HG03097 (cell line): ENCODE results near the gene ATF7IP.
A peak's percentile ranks its signal among the peaks of the same experiment; 100 is the strongest.
"Not testable (repeated sequence)": the region's sequence is repeated elsewhere in the genome, so short reads cannot be mapped to it uniquely, and the experiment has no call there.

Source experiments
- ATAC-seq: cut with Tn5 transposase; IDR thresholded peaks from one replicate; pipeline ENCODE4 v1.9.1; 2021; ENCODE audit not compliant: unreplicated experiment, low FRiP score

The ATF7IP gene, protein sequence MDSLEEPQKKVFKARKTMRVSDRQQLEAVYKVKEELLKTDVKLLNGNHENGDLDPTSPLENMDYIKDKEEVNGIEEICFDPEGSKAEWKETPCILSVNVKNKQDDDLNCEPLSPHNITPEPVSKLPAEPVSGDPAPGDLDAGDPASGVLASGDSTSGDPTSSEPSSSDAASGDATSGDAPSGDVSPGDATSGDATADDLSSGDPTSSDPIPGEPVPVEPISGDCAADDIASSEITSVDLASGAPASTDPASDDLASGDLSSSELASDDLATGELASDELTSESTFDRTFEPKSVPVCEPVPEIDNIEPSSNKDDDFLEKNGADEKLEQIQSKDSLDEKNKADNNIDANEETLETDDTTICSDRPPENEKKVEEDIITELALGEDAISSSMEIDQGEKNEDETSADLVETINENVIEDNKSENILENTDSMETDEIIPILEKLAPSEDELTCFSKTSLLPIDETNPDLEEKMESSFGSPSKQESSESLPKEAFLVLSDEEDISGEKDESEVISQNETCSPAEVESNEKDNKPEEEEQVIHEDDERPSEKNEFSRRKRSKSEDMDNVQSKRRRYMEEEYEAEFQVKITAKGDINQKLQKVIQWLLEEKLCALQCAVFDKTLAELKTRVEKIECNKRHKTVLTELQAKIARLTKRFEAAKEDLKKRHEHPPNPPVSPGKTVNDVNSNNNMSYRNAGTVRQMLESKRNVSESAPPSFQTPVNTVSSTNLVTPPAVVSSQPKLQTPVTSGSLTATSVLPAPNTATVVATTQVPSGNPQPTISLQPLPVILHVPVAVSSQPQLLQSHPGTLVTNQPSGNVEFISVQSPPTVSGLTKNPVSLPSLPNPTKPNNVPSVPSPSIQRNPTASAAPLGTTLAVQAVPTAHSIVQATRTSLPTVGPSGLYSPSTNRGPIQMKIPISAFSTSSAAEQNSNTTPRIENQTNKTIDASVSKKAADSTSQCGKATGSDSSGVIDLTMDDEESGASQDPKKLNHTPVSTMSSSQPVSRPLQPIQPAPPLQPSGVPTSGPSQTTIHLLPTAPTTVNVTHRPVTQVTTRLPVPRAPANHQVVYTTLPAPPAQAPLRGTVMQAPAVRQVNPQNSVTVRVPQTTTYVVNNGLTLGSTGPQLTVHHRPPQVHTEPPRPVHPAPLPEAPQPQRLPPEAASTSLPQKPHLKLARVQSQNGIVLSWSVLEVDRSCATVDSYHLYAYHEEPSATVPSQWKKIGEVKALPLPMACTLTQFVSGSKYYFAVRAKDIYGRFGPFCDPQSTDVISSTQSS

DNA sequence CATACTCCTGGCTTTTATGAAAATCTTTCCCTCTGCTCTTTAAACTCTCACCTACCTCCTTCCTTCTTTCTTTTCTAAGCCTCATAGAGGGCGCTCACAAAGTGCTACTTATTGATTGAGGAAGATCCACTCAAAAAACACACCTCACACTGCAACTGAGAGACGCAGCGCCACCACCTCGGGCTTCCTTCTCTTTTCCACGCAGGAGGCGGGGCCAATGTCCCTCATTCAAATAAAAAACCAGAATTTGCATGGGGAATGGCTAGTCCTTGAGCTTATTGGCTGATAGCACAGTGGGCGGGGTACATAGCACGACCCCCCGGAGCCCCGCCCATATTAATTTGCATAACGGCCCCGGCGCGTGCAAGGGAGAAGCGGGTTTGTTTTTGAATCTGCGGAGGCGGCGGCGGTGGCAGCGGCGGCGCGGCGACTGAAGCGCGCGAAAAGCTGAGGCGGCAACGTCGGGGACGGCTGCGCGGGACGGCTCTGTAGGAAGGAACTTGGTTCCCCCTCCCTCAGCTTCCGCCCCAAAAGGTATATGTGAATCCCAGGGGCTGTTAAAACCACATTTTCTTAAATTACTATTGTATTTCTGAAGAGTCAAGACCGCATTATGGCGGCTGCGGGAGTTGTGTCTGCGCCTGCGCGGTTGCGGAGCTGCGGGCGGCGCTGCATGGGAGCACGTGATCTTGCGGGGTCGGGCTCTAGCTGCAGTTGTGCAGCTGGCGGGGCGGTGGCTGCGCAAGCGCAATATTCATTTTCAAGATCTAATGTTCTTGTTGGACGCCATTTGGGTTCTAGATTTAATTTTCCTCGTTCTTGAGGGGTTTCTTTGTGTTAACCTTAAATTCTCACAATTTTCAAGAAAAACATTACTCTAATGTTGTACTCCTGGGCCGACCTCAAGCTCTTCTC, at the start of gene ATF7IP:
Gene ATF7IP (plus strand): TSS at position 389 of the 915 bp plus-strand sequence. CDS start 58,234 bp downstream, outside the sequence.
- ATAC-seq, result peak; percentile 70

DNA sequence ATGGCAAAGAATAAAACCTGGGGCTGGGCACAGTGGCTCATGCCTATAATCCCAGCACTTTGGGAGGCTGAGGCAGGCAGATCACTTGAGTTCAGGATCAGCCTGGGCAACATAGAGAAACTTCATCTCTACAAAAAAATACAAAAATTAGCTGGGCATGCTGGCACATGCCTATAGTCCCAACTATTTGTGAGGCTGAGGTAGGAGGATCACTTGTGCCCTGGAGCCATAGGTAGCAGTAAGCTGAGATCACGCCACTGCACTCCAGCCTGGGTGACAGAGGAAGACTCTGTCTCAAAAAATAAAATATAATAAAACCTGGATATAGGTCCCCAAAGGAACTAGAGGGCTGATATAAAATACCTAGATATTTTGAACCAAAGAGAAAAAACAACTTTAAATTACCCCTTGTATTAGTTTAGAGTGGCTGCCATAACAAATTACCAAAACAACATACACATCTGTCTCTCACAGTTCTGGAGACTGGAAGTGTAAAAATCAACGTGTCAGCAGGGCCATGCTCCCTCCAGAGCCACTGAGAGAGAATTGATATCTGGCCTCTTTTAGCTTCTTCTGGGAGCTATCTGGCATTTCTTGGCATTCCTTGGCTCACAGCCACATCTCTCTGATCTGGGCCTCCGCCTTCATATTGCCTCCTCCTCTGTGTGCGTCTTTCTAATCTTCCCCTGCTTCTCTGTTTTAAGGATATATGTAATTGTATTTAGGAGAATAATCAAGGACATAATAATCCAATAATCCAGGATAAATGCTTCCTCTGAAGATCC, 47.9 kb upstream of the ATF7IP start:
- ATAC-seq, result no peak

DNA sequence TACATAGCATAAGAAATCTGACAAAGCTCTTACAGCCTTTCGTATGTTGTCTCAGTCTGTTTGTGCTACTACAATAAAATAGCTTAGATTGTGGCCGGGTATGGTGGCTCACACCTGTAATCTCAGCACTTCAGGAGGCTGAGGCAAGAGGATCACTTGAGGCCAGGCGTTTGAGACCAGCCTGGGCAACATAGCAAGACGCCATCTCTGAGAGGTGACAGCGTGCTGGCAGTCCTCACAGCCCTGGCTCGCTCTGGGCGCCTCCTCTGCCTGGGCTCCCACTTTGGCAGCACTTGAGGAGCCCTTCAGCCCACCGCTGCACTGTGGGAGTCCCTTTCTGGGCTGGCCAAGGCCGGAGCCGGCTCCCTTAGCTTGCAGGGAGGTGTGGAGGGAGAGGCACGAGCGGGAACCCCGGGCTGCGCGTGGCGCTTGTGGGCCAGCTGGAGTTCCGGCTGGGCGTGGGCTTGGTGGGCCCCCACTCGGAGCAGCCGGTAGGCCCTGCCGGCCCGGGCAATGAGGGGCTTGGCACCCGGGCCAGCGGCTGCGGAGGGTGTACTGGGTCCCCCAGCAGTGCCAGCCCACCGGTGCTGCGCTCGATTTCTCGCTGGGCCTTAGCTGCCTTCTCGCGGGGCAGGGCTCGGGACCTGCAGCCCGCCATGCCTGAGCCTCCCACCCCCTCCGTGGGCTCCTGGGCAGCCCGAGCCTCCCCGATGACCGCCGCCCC, 45.6 kb upstream of the ATF7IP start:
- not testable (repeated sequence) for ATAC-seq

DNA sequence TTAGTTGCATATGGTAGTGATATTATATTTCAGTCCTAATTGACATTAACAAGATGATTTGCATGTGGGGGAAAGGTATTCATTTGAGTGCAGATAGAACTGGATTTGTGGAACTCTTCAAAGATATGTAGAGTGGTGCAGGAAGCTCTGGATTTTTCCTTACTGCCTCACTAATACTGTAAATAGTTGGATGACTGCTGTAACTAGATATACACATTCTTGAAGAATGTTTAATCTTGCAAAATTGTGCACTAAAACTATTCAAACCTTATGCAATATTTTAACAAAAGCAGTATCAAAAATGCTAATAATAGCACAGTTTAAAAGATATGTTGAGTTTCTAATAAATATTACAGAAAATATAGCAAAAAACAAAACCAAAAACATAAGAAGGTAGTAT, 43.1 kb upstream of the ATF7IP start:
- no peak for ATAC-seq

DNA sequence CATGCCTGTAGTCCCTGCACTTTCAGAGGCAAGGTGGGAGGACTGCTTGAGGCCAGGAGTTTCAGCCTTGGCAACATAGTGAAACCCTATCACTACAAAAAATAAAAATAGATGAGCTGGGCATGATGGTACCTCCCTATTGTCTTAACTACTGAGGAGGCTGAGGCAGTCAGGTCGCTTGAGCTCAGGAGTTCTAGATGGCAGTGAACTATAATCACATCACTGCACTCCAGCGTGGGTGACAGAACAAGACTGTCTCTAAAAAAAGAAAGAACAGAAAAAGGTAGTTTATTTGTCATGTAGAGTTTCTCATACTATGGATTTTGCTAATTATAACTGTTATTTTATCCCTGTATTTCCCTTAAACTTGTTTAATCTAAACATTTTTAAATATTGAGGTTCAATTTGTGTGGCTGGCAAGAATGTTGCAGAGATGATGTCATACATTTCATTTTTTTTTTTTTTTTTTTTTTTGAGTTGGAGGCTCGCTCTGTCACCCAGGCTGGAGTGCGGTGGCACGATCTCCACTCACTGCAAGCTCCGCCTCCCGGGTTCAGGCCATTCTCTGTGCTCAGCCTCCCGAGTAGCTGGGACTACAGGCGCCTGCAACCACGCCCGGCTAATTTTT, 39.7 kb upstream of the ATF7IP start:
- no peak for ATAC-seq

DNA sequence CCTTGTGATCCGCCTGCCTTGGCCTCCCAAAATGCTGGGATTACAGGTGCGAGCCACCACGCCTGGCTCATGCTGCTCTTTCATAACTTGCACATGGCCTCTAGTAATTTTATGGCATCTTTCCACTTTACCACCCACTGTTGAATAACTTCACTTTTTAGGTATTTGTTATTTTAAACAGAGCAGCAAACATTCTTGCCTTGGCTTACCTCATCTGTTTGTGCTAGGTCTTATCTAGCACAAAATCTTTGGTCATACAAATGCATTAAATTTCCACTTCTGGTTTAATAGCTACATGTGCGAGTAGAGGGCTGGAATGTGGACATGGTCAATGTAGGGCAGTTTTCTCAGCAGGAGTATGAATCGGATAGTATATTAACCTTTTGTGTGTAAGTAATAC, 38.8 kb upstream of the ATF7IP start:
- ATAC-seq, result no peak

DNA sequence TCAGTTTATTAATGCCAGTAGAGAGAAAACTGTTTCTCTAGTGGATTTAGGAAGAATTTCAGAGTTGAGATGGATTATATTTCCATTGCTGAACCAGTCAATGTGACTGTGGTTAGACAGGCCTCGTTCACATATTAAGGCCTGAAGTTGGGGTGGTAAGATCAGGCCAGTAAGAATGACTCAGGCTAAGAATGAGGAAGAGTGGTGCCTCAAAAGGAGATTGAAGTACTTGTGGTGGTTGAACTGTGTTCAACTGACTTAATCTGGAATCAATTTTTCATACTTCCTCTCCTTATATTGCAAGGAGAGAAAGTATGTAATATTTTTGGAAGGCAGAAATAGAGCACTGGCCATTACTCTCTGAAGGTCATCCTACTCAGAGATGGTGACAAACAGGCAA, 37.8 kb upstream of the ATF7IP start:
- ATAC-seq, result no peak

DNA sequence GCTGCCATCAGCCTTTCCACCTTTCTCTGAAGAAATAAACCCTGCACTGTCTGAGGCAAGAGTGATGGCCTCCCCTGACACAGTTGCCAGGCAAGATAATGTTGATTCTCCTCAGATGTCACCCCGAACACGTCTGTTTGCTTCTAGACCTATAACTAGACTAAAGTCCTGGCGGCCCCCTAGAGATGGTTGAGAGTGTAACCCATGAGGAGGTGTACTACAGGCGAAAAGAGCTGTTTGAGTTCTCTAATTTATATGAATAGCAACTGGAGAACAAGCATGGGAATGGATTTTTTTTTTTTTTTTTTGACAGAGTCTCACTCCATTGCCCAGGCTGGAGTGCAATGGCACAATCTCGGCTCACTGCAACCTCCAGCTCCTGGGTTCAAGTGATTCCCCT, 33.0 kb upstream of the ATF7IP start:
- no peak for ATAC-seq

DNA sequence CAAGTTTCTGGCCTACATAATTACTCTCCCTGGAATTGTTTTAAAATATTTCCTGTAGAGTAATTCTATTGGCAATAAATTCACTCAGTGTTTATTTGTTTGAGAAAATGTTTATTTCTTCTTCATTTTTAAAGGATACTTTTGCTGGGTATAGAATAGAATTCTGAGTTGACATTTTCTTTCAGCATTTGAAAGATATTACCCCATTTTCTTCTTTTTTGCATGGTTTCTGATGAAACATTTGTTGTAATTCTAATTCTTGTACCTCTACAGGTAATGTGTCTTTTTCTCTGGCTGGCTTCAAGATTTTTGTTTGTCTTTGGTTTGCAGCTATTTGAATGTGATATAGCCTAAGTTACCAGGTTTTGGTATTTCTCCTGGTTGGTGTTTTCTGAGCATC, 25.1 kb upstream of the ATF7IP start:
- ATAC-seq, result no peak

DNA sequence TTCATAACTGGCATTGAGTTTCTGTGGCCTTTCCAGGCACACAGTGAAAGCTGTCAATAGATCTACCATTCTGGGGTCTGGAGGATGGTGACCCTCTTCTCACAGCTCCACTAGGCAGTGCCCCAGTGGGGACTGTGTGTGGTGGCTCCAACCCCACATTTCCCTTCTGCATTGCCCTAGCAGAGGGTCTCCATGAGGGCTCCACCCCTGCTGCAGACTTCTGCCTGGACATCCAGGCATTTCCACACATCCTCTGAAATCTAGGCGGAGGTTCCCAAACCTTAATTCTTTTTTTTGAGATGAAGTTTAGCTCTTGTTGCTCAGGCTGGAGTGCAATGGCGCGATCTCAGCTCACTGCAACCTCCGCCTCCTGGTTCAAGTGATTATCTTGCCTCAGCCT, 14.0 kb upstream of the ATF7IP start:
- ATAC-seq, result not testable (repeated sequence)

DNA sequence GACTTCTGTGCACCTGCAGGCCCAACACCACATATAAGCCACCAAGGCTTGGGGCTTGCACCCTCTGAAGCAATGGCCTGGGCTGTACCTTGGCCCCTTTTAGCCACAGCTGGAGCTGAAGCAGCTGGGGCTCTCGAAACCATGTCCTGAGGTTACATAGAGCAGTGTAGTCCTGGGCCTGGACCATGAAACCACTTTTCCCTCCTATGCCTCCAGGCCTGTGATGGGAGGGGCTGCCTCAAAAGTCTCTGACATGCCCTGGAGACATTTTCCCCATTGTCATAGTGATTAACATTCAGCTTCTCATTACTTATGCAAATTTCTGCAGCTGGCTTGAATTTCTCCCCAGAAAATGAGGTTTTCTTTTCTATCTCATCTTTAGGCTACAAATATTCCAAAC, 13.4 kb upstream of the ATF7IP start:
- not testable (repeated sequence) for ATAC-seq

DNA sequence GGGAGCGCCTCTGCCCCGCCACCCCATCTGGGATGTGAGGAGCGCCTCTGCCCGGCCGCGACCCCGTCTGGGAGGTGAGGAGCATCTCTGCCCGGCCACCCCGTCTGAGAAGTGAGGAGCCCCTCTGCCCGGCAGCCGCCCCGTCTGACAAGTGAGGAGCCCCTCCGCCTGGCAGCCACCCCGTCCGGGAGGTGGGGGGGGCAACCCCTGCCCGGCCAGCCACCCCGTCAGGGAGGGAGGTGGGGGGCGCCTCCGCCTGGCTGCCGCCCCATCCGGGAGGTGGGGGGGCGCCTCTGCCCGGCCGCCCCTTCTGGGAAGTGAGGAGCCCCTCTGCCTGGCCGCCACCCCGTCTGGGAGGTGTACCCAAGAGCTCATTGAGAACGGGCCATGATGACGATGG, 10.8 kb upstream of the ATF7IP start:
- not testable (repeated sequence) for ATAC-seq

DNA sequence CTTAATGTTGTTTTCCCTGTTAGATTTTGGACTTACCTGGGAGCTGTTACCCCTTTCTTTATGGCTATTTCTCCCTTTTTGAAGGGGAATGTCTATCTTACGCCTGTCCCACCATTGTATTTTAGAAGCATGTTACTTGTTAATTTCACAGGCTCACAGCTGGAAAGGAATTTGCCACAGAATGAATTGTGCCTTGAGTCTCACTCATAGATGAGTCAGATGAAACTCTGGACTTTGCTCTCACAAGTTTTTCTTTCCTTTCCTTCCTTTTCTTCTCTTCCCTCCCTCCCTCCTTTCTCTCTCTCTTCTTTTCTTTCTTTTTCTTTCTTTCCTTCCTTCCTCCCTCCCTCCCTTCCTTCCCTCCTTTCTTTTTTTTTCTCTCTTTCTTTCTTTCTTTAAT, 9.3 kb upstream of the ATF7IP start:
- ATAC-seq, result no peak

DNA sequence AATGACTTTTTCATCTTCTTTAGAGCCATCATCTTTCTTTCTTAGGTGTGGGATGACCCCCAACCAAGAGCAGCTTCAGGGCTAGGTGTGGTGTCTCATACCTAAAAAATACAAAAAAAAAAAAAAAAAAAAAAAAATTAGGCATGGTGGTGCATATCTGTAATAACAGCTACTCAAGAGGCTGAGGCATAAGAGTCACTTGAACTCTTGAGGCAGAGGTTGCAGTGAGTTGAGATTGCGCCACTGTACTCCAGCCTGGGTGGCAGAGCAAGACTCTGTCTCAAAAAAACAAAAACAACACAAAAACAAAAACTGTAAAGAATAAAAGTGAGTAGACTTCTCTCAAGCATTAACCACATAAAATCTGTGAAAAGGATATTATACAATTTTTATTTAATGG, 8.0 kb upstream of the ATF7IP start:
- no peak for ATAC-seq

DNA sequence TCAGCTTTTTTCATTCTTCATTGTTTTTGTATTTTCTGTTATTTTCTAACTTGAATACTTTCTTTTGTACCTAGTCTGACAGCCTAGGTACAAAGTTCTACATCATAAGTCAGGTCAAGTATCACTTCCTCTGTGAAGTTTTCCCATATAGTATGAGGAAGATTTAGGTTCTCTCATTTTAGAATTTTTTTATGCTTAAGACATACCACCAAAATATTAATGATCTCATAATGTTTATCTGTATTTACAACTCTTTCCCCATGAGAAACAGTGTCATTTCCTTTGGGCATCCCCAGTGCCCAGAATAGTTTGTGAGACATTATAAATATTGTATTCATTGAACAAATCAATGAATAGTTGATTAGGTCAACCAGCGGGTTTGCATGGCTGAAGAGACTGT, 3.1 kb upstream of the ATF7IP start:
- ATAC-seq, result no peak

DNA sequence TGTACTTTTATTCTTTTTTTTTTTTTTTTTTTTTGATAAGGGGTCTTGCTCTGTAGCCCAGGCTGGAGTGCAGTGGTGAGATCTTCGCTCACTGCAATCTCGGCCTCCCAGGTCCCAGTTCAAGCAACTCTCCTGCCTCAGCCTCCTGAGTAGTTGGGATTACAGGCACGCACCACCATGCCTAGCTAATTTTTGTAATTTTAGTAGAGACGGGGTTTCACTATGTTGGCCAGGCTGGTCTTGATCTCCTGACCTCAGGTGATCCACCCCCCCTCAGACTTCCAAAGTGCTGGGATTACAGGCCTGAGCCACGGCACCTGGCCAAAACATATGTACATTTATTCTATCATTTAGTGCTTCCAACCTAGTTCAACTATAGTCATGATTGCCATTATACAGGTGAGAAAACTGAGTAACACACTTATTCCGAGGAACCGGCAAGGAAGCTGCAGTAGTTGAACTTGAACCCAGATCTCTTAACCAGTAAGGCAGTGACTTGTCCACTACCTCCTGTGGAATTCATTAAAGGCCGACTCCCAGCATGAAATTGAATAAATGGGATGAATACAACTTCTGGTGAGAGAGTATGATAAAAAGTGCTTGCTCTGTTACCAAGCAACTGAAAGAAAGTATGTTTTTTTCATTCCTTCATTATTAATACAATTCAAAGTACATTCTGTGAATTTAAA, 755 bp upstream of the ATF7IP start:
- ATAC-seq, result no peak

DNA sequence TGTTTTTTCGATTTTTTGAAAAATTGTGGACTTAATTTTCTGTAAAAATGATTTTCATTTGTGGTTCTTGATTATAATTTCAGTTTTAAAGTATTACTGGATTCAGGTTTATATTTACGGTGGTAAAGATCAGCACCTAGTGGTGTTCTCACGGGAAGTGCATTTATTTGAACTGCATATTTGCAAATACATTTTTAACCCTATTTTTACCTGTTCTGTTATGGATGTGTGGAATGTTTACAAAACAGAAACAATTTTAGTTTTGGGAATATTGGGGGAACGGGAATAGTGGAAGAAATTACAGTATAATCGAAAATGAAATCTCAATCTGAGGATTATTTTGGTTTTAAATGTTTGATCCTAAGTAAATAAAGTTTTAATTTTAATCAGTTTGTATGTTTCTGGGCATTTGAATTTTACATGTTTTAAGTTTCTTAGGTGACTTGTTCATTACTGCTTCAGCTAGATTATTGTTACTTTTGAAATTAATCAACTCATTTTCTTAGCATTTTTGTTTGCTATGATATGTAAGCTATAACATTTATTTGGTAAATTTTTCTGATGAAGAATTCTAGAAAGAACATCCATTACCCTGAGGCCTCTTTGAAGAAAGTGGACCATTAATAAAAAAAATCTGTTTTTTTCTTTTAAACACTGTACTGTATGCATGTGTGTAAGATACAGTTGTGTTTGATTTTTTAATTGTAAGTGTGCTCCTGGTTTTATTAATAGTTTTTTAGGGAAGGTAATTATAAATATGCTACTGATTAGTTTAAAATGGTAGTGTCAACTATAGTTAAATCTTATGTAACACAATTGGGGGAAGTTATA, 942 bp downstream of the ATF7IP start:
- ATAC-seq, result no peak
